K562 (cell line): ENCODE measurements around the gene CNPY4. TPM values are rescaled to one million over a fixed set of nuclear protein-coding genes. Genes with fewer than 3 reads are reported as not detected.

Experiments
- ASH1L ChIP-seq: fragments of 450-650 bp; IDR thresholded peaks from 2 replicates; pipeline ENCODE4 v1.6.1; 2018; ENCODE audit warnings: borderline replicate concordance, mild to moderate bottlenecking, low read depth; ENCODE audit not compliant: partially characterized antibody
- BCOR ChIP-seq: fragments of 450-650 bp; IDR thresholded peaks from 2 replicates; pipeline ENCODE4 v1.6.1; 2016
- BRCA1 ChIP-seq, 2 experiments: fragments of 450-650 bp in 1 of 2; sonication (generic) in 1 of 2; formaldehyde crosslinking in 1 of 2; IDR thresholded peaks; 2 replicates each; pipeline versions ENCODE4 v1.5.0 to v1.6.1; 2017 to 2020; ENCODE audit warnings: mild to moderate bottlenecking in 1 of 2, missing genetic modification reagents in 1 of 2
- BRD9 ChIP-seq: fragments of 450-650 bp; IDR thresholded peaks from 2 replicates; pipeline ENCODE4 v1.6.1; 2018; ENCODE audit warnings: low read depth; ENCODE audit not compliant: partially characterized antibody
- CXXC5 ChIP-seq: fragments of 250-450 bp; sonication (Bioruptor Pico); IDR thresholded peaks from 2 replicates; pipeline ENCODE4 v1.8.0; 2022; ENCODE audit warnings: inconsistent platforms, mild to moderate bottlenecking, moderate library complexity
- FOXA1 ChIP-seq: fragments of 450-650 bp; IDR thresholded peaks from 2 replicates; pipeline ENCODE4 v1.6.1; 2016; ENCODE audit warnings: mild to moderate bottlenecking, borderline replicate concordance
- HDAC2 ChIP-seq: fragments of 450-650 bp; IDR thresholded peaks from 2 replicates; pipeline ENCODE4 v1.6.1; 2016; ENCODE audit warnings: mild to moderate bottlenecking
- KLF6 ChIP-seq: fragments of 250-450 bp; sonication (Bioruptor Pico); IDR thresholded peaks from 2 replicates; pipeline ENCODE4 v1.4.0; 2020; ENCODE audit warnings: mild to moderate bottlenecking, moderate library complexity, borderline replicate concordance
- NBN ChIP-seq: fragments of 450-650 bp; IDR thresholded peaks from 2 replicates; pipeline ENCODE4 v1.6.1; 2016; ENCODE audit warnings: low read depth, mild to moderate bottlenecking
- NCOA1 ChIP-seq: fragments of 450-650 bp; IDR thresholded peaks from 2 replicates; pipeline ENCODE4 v1.6.1; 2016; ENCODE audit warnings: low read depth
- RB1 ChIP-seq: fragments of 450-650 bp; IDR thresholded peaks from 2 replicates; pipeline ENCODE4 v1.6.1; 2017; ENCODE audit warnings: low read depth, mild to moderate bottlenecking
- RBM17 ChIP-seq: fragments of 200-400 bp; formaldehyde crosslinking; IDR thresholded peaks from 2 replicates; pipeline ENCODE4 v1.6.1; 2017; ENCODE audit warnings: low read depth, mild to moderate bottlenecking, low read length, borderline replicate concordance
- STAG1 ChIP-seq: sonication (generic); formaldehyde crosslinking; IDR thresholded peaks from 2 replicates; pipeline ENCODE4 v1.5.0; 2020; ENCODE audit warnings: missing genetic modification reagents, borderline replicate concordance
- TCFL5 ChIP-seq: fragments of 250-450 bp; sonication (Bioruptor Pico); conservative IDR thresholded peaks from 2 replicates; pipeline ENCODE4 v1.6.1; 2021; ENCODE audit warnings: mild to moderate bottlenecking, moderate library complexity, matching md5 sums
- TRIM24 ChIP-seq, 2 experiments: fragments of 450-650 bp; IDR thresholded peaks; 2 replicates each; pipeline ENCODE4 v1.6.1; 2016
- XRCC4 ChIP-seq: IDR thresholded peaks from one replicate; pipeline ENCODE4 v1.6.1; 2011; ENCODE audit not compliant: insufficient read depth, insufficient read length; ENCODE audit errors: extremely low read depth
- ZC3H8 ChIP-seq: fragments of 450-650 bp; IDR thresholded peaks from 2 replicates; pipeline ENCODE4 v1.6.1; 2017
- ZNF347 ChIP-seq: fragments of 450-650 bp; formaldehyde crosslinking; IDR thresholded peaks from 2 replicates; pipeline ENCODE4 v1.4.0; 2020; ENCODE audit warnings: low read depth, mild to moderate bottlenecking, moderate library complexity
- ZNF408 ChIP-seq: fragments of 250-450 bp; sonication (Bioruptor Pico); IDR thresholded peaks from 2 replicates; pipeline ENCODE4 v1.4.0; 2020; ENCODE audit warnings: low read depth, mild to moderate bottlenecking, moderate library complexity
- polyA plus RNA-seq, 8 experiments: library from polyadenylated mRNA; depleted of rRNA in 4 of 8; stranded (reverse) in 5 of 8; unstranded in 3 of 8; fragments of >200 nt; fragmentation: Nextera tagmentation in 2 of 8; fragmentation: Illumina TruSeq in 1 of 8; extraction: Ambion mirVana in 2 of 8; extraction: Trizol in 1 of 8; gene quantifications; 2 replicates each; pipeline versions ENCODE4 v1.2.1 to v1.2.3, GENCODE V29; 2011 to 2014; ENCODE audit warnings: inconsistent platforms in 1 of 8, missing spikeins in 1 of 8
- total RNA-seq, 7 experiments: library from RNA; depleted of rRNA in 6 of 7; stranded (reverse); fragments of >200 nt in 6 of 7; fragmentation: Illumina TruSeq in 2 of 7; extraction: Trizol in 2 of 7; gene quantifications; 2 replicates each; pipeline versions ENCODE4 v1.2.1 to v1.2.3, GENCODE V29; 2011 to 2021; ENCODE audit warnings: low replicate concordance in 1 of 7
- TF ChIP-seq, protein P1 (sequence below): sonication (generic); formaldehyde crosslinking; IDR thresholded peaks from 2 replicates; pipeline ENCODE4 v1.8.0; 2023; ENCODE audit warnings: missing genetic modification reagents, mild to moderate bottlenecking, borderline replicate concordance

Gene CNPY4
- total and polyA plus RNA-seq, 9 of the 15 experiments (the other 6 are each of a cell fraction or from before 2014, with no cell fraction given): 1.9 to 11.2 (median 7.0) TPM

DNA sequence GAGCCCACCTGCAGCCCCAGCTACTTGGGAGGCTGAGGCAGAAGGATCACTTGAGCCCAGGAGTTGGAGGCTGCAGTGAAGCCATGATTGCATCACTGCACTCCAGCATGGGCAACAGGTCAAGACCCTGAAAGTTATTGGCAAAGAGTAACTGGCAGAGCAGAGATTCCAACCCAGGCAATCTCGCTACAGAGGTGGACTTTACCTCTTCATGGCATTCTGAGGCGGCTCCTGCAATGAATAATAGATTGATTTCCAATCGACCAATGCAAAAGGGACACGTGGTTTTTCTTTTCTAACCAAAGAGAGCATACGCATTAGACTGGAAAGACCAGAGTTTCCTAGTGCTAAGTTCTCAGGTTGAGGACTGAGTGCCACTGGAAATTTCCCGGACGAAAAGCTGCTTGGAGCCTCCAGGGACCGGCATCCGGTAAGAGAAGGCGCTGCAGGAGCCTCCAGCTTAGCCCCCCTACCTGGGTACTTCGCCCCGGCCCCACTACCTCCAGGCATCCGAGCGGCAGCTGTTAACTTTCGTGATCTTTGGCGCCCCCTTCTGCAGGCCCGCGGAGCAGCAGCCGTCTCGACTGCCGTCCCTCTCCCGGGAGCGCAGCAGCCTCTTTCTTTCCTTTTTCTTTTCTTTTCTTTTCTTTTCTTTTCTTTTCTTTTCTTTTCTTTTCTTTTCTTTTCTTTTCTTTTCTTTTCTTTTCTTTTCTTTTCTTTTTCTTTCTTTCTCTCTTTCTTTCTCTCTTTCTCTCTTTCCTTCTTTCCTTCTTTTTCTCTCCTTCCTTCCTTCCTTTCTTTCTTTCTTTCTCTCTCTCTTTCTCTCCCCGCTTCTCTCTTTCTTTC, 11.4 kb downstream of the CNPY4 start (continued):
- TF ChIP-seq XRCC4 (no peak), RBM17 (no peak), TRIM24 (IDR thresholded peaks at IDR 0.05) (peak in 1 of 2 experiments; percentile 28; a peak in 1 of 4 replicates), RB1 (0 out of 2 replicates have a peak, but pooled peaks have one; percentile 35), NCOA1 (peak; percentile 34; the same call in 1 of the 2 replicates), FOXA1 (no peak), ASH1L (peak; percentile 65), BRD9 (peak; percentile 93), KLF6 (CRISPR knock-in tag) (no peak), HDAC2 (peak; percentile 17; the same call in 1 of the 2 replicates), ZNF408 (CRISPR knock-in tag) (no peak), TCFL5 (CRISPR knock-in tag) (0 out of 2 replicates have a peak, but pooled peaks have one; percentile 23), BCOR (peak; percentile 71), STAG1 (CRISPR knock-in tag) (peak; percentile 68; the same call in 1 of the 2 replicates), ZC3H8 (no peak), ZNF347 (no peak), BRCA1 (IDR thresholded peaks at IDR 0.05) (no peak), BRCA1 (CRISPR knock-in tag; IDR thresholded peaks at IDR 0.05) (no peak), CXXC5 (0 out of 2 replicates have a peak, but pooled peaks have one; percentile 46), NBN (peak; percentile 74)
- TF ChIP-seq, protein P1, sequence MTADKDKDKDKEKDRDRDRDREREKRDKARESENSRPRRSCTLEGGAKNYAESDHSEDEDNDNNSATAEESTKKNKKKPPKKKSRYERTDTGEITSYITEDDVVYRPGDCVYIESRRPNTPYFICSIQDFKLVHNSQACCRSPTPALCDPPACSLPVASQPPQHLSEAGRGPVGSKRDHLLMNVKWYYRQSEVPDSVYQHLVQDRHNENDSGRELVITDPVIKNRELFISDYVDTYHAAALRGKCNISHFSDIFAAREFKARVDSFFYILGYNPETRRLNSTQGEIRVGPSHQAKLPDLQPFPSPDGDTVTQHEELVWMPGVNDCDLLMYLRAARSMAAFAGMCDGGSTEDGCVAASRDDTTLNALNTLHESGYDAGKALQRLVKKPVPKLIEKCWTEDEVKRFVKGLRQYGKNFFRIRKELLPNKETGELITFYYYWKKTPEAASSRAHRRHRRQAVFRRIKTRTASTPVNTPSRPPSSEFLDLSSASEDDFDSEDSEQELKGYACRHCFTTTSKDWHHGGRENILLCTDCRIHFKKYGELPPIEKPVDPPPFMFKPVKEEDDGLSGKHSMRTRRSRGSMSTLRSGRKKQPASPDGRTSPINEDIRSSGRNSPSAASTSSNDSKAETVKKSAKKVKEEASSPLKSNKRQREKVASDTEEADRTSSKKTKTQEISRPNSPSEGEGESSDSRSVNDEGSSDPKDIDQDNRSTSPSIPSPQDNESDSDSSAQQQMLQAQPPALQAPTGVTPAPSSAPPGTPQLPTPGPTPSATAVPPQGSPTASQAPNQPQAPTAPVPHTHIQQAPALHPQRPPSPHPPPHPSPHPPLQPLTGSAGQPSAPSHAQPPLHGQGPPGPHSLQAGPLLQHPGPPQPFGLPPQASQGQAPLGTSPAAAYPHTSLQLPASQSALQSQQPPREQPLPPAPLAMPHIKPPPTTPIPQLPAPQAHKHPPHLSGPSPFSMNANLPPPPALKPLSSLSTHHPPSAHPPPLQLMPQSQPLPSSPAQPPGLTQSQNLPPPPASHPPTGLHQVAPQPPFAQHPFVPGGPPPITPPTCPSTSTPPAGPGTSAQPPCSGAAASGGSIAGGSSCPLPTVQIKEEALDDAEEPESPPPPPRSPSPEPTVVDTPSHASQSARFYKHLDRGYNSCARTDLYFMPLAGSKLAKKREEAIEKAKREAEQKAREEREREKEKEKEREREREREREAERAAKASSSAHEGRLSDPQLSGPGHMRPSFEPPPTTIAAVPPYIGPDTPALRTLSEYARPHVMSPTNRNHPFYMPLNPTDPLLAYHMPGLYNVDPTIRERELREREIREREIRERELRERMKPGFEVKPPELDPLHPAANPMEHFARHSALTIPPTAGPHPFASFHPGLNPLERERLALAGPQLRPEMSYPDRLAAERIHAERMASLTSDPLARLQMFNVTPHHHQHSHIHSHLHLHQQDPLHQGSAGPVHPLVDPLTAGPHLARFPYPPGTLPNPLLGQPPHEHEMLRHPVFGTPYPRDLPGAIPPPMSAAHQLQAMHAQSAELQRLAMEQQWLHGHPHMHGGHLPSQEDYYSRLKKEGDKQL: no peak
- TF ChIP-seq, all 486 proteins: peak for 98
